Naive thymus-derived CD4-positive, alpha-beta T cell (primary cell): ENCODE measurements around the gene MYNN. TPM values are rescaled to one million over a fixed set of nuclear protein-coding genes. Genes with fewer than 3 reads are reported as not detected.

Experiments used
- ATAC-seq: fragments of 150-1000 bp; cut with Tn5 transposase; 2 replicates; pipeline ENCODE4 v1.10.0; 2021; ENCODE audit warnings: mild to moderate bottlenecking, moderate library complexity
- CTCF ChIA-PET: fragments of 350-600 bp; sonication (Branson Sonifier 250); formaldehyde crosslinking; loops from one replicate; lab custom pipeline; 2021; ENCODE audit warnings: antibody characterized with exemption; lab: Charles Lee
- POLR2A ChIA-PET: fragments of 350-600 bp; sonication (Branson Sonifier 250); formaldehyde crosslinking; loops from one replicate; lab custom pipeline; 2021; ENCODE audit warnings: antibody characterized with exemption, inconsistent platforms; lab: Charles Lee
- DNase-seq, 9 donors: peaks; one replicate each; pipeline versions ENCODE4 v3.0.0 to v3.0.0-alpha.2; 2020 to 2022; ENCODE audit warnings: mixed read lengths in 1 of 9
- H3K27ac ChIP-seq: one replicate; pipeline ENCODE4 v1.7.0; 2013; ENCODE audit warnings: mild to moderate bottlenecking, low read depth, low read length, moderate library complexity
- H3K27me3 ChIP-seq, 2 donors: one replicate each; pipeline ENCODE4 v1.7.0; 2013; ENCODE audit warnings: low read length in 2 of 2, mild to moderate bottlenecking in 2 of 2, moderate library complexity in 2 of 2; ENCODE audit not compliant: control insufficient read depth in 2 of 2, insufficient read depth in 2 of 2
- H3K36me3 ChIP-seq, 3 experiments: 1 replicate in 2 of 3; 2 replicates in 1 of 3; pipeline ENCODE4 v1.7.0; 2013; ENCODE audit warnings: low read length in 3 of 3, mild to moderate bottlenecking in 3 of 3, moderate library complexity in 1 of 3; ENCODE audit not compliant: insufficient read depth in 3 of 3, control insufficient read depth in 2 of 3
- H3K4me1 ChIP-seq, 2 donors: one replicate each; pipeline ENCODE4 v1.7.0; 2013; ENCODE audit warnings: low read length in 2 of 2, mild to moderate bottlenecking in 2 of 2, moderate library complexity in 1 of 2; ENCODE audit not compliant: control insufficient read depth in 2 of 2, insufficient read depth in 2 of 2
- H3K4me3 ChIP-seq: 2 replicates; pipeline ENCODE4 v1.7.0; 2013; ENCODE audit warnings: mild to moderate bottlenecking, low read length
- H3K9me3 ChIP-seq, 3 experiments: 1 replicate in 2 of 3; 2 replicates in 1 of 3; pipeline ENCODE4 v1.7.0; 2013; ENCODE audit warnings: low read length in 3 of 3; ENCODE audit not compliant: control insufficient read depth in 2 of 3
- H3K27ac Mint-ChIP-seq, 9 donors: one replicate each; pipeline ENCODE4 v1.8.0; 2020 to 2022; ENCODE audit warnings: mixed read lengths in 9 of 9, mild to moderate bottlenecking in 8 of 9, moderate library complexity in 5 of 9, inconsistent platforms in 2 of 9
- H3K27me3 Mint-ChIP-seq, 5 donors: one replicate each; pipeline ENCODE4 v1.8.0; 2021 to 2022; ENCODE audit warnings: mixed read lengths in 5 of 5, mild to moderate bottlenecking in 1 of 5
- H3K36me3 Mint-ChIP-seq, 5 donors: one replicate each; pipeline ENCODE4 v1.8.0; 2020 to 2022; ENCODE audit warnings: mixed read lengths in 5 of 5, mild to moderate bottlenecking in 3 of 5, inconsistent platforms in 1 of 5
- H3K4me1 Mint-ChIP-seq, 7 donors: one replicate each; pipeline ENCODE4 v1.8.0; 2020 to 2022; ENCODE audit warnings: mixed read lengths in 7 of 7, mild to moderate bottlenecking in 3 of 7, inconsistent platforms in 1 of 7
- H3K4me3 Mint-ChIP-seq, 10 donors: one replicate each; pipeline ENCODE4 v1.8.0; 2020 to 2022; ENCODE audit warnings: mild to moderate bottlenecking in 10 of 10, mixed read lengths in 10 of 10, moderate library complexity in 6 of 10, inconsistent platforms in 2 of 10
- H3K9me3 Mint-ChIP-seq, 11 donors: one replicate each; pipeline ENCODE4 v1.8.0; 2020 to 2022; ENCODE audit warnings: mixed read lengths in 11 of 11, mild to moderate bottlenecking in 4 of 11, inconsistent platforms in 1 of 11, moderate library complexity in 1 of 11
- intact Hi-C, 2 donors: fragments of 100-400 bp; cut with micrococcal nuclease; formaldehyde crosslinking; loops; one replicate each; pipeline ENCODE4 v1.15.1; 2023
- polyA plus RNA-seq, 2 donors: library from polyadenylated mRNA; unstranded; fragments of 300-500 nt; fragmentation: Illumina TruSeq; gene quantifications; one replicate each; pipeline ENCODE4 v1.2.3, GENCODE V29; 2021
- total RNA-seq, 6 experiments: library from RNA in 5 of 6; stranded (reverse) in 5 of 6; gene quantifications; 1 replicate in 5 of 6; 2 replicates in 1 of 6; pipeline ENCODE4 v1.2.3 and lab custom pipeline; 2021 to 2026

Gene MYNN
- total and polyA plus RNA-seq, 7 experiments from 2014 or later, result 12.8 to 20.8 (median 17.4) TPM

DNA sequence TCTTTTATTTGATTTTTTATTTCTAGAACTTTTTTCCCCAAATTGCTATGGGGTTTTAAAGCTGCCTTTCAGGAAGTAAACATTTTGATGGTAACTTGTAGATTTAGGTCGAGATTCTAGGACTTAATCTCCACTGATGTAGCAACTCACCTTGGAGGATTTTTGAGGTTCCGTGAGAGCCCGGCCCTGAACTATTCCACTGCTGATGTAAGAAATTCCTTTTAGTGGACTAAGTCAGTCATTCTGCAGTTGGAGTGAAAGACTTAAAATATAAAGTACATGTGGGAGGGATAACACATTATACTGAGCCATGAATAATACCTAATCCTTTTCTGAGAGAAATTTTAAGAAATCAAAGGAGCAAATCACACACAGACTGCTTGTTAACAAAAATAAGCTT lies 52.1 kb downstream of the MYNN start:
- intact Hi-C loops, result no loop called here
- Histone ChIP-seq H3K27me3 (no peaks in the 10 kb centered on the region), H3K9me3 (no peaks in the 10 kb centered on the region), H3K36me3 (no peaks in the 10 kb centered on the region), H3K27ac (no peak overlapping the region), H3K4me3 (no peak overlapping the region), H3K4me1 (no peaks in the 10 kb centered on the region)
- peaks cover 0 to 3% (median 0%) of the 10 kb centered on the region in 5 donors for H3K36me3 Mint-ChIP-seq
- H3K27ac Mint-ChIP-seq, result no peak overlapping the region
- ChIA-PET CTCF (interaction anchor here (0.6 kb wide), 1 partner anchor 11 kb away, joined by 3 read pairs; no protein-coding TSS in a partner anchor), POLR2A (no interaction called here)
- peaks cover 0 to 9% (median 0%) of the 10 kb centered on the region in 7 donors for H3K4me1 Mint-ChIP-seq
- H3K27me3 Mint-ChIP-seq, result peaks cover 6 to 18% (median 13%) of the 10 kb centered on the region in 5 donors
- H3K9me3 Mint-ChIP-seq, result no peaks in the 10 kb centered on the region
- ATAC-seq, result no peak
- DNase-seq, result no peak
- no peak overlapping the region for H3K4me3 Mint-ChIP-seq

DNA sequence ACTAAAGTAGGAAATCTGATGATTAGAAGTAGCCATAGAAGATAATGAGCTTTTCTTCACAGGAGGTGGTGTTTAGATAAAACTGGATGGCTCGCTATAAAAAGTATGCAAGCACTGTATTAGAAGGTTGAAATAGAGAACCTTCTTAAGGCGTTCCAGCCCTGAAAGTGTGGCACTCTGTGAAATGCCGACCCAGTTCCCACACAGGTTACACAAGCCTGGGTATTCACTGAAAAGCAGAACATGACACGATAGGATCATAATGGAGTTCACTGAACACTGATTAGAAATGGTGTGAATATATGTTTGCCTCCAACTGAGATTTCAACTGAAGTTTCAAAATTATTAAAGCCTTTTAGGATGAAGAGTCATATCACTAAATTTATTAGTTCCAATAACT lies 54.5 kb downstream of the MYNN start:
- H3K27me3 ChIP-seq, result no peaks in the 10 kb centered on the region
- CTCF ChIA-PET, result no interaction called here
- Mint-ChIP-seq H3K4me3 (no peak overlapping the region), H3K9me3 (no peaks in the 10 kb centered on the region), H3K27me3 (peaks cover 0 to 10% (median 6%) of the 10 kb centered on the region in 5 donors), H3K27ac (no peak overlapping the region), H3K36me3 (peaks cover 0 to 3% (median 0%) of the 10 kb centered on the region in 5 donors), H3K4me1 (peaks cover 0 to 9% (median 0%) of the 10 kb centered on the region in 7 donors)
- POLR2A ChIA-PET, result no interaction called here
- H3K27ac ChIP-seq, result no peak overlapping the region
- H3K4me3 ChIP-seq, result no peak overlapping the region
- no peaks in the 10 kb centered on the region for H3K4me1 ChIP-seq
- ATAC-seq (no peak), DNase-seq (no peak)
- H3K9me3 ChIP-seq, result no peaks in the 10 kb centered on the region
- intact Hi-C loops, result no loop called here
- H3K36me3 ChIP-seq, result no peaks in the 10 kb centered on the region

DNA sequence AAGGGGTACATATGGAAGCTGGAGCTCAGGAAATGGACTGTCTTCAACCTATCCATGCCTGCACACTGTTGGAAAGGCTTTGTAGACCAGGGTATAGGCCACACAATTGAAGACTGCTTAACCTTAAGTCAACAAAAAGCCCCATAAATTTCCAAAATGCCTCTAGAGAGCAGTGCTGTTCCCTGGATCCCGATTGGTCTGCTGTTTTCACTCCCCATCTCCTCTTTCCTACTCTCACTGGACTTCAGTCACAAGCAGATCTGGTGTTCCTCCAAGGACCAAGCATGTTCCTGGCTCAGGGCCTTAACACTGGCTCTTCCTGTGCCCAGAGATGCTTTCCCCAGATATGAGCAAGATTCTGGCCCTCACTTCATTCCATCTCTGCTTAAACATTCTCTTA lies 62.3 kb downstream of the MYNN start:
- no peak overlapping the region for H3K27ac Mint-ChIP-seq

DNA sequence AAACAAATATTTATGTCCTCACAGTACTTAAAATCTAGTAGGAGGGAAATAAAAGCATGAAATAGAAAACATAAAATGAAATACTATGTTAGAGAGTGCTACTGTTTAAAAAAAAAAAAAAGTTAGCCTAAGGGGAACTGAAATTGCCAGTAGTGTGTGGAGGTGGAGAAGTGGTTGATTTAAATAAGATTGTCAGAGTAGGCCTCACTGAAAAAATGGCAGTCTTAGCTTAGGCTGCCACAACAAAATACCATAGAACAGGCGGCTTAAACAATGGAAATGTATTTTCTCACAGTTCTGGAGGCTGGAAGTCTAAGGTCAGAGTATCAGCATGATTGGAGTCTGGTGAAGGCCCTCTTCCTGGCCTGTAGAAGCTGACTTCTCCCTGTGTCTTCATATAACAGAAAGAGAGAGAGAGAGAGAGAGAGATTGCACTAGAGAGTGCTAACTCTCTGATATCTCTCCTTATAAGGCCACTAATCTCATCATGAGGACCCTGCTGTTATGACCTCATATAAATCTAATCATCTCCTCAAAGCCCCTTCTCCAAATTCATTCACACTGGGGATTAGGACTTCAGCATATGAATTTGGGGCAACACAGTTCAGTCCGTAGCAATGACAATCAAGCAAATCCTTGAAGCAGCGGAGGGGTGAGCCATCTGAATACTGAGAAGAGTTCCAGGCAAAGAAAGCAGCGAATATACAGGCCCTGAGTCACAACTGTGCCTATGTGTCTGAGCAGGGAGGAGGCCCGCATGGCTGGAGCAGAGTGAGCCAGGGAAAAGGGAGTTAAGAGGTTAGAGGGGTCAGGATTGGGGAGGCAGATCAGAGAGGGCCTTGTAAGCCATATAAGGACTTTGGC lies 63.1 kb downstream of the MYNN start:
- no peaks in the 10 kb centered on the region for H3K9me3 ChIP-seq
- H3K27ac ChIP-seq, result no peak overlapping the region

More for the DNA sequence above, 62.3 kb downstream of the MYNN start:
- Histone ChIP-seq H3K27me3 (no peaks in the 10 kb centered on the region), H3K36me3 (no peaks in the 10 kb centered on the region), H3K27ac (no peak overlapping the region), H3K9me3 (no peaks in the 10 kb centered on the region), H3K4me1 (no peaks in the 10 kb centered on the region), H3K4me3 (no peak overlapping the region)
- ChIA-PET CTCF (interaction anchor here (0.7 kb wide), 1 partner anchor 10 kb away, joined by 3 read pairs; no protein-coding TSS in a partner anchor), POLR2A (no interaction called here)
- intact Hi-C loops, result no loop called here
- H3K27me3 Mint-ChIP-seq, result peaks cover 4 to 12% (median 4%) of the 10 kb centered on the region in 5 donors
- ATAC-seq (no peak), DNase-seq (no peak)
- H3K36me3 Mint-ChIP-seq, result no peaks in the 10 kb centered on the region
- no peak overlapping the region for H3K4me3 Mint-ChIP-seq
- no peaks in the 10 kb centered on the region for H3K9me3 Mint-ChIP-seq
- peaks cover 0 to 3% (median 0%) of the 10 kb centered on the region in 7 donors for H3K4me1 Mint-ChIP-seq

DNA sequence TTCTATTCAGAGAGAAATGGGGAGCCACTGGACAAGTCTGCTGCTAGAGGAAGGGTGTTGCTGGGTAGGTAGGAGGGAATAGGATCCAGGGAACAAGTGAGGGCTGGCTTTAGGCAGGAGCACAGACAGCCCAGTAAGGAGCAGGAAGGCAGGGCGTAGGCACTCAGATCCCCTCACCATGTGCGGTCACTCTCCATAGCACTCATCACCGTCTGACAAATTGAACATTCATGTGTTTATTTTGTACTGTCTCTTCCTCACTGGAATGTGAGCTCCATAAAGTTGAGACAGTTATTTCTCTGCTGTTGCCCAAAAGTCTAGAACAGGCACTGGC lies 63.7 kb downstream of the MYNN start:
- no peaks in the 10 kb centered on the region for H3K4me1 ChIP-seq
- no peaks in the 10 kb centered on the region for H3K27me3 ChIP-seq
- no peak overlapping the region for H3K27ac Mint-ChIP-seq
- intact Hi-C loops, result no loop called here
- peaks cover 0 to 4% (median 0%) of the 10 kb centered on the region in 7 donors for H3K4me1 Mint-ChIP-seq
- CTCF ChIA-PET, result no interaction called here
- H3K9me3 ChIP-seq, result no peaks in the 10 kb centered on the region
- POLR2A ChIA-PET, result no interaction called here
- H3K27me3 Mint-ChIP-seq, result peaks cover 6 to 19% (median 9%) of the 10 kb centered on the region in 5 donors
- H3K36me3 Mint-ChIP-seq, result peaks cover 0 to 3% (median 0%) of the 10 kb centered on the region in 5 donors
- no peaks in the 10 kb centered on the region for H3K36me3 ChIP-seq
- no peak for DNase-seq
- no peak overlapping the region for H3K4me3 Mint-ChIP-seq
- no peaks in the 10 kb centered on the region for H3K9me3 Mint-ChIP-seq
- ATAC-seq, result no peak
- no peak overlapping the region for H3K4me3 ChIP-seq
- H3K27ac ChIP-seq, result no peak overlapping the region

More for the DNA sequence above, 63.1 kb downstream of the MYNN start:
- Histone ChIP-seq H3K4me3 (no peak overlapping the region), H3K27me3 (no peaks in the 10 kb centered on the region), H3K4me1 (no peaks in the 10 kb centered on the region), H3K36me3 (no peaks in the 10 kb centered on the region)
- Mint-ChIP-seq H3K4me1 (peaks cover 0 to 4% (median 0%) of the 10 kb centered on the region in 7 donors), H3K27me3 (peaks cover 6 to 19% (median 8%) of the 10 kb centered on the region in 5 donors), H3K36me3 (peaks cover 0 to 2% (median 0%) of the 10 kb centered on the region in 5 donors), H3K9me3 (no peaks in the 10 kb centered on the region), H3K27ac (peak overlapping the region in 1 of 9 donors; percentile 1), H3K4me3 (no peak overlapping the region)
- DNase-seq (no peak), ATAC-seq (peak; percentile 24)
- CTCF ChIA-PET, result interaction anchor here (0.6 to 0.7 kb wide), 2 partner anchors 11 to 146 kb away, joined by 3 to 8 read pairs; no protein-coding TSS in a partner anchor
- intact Hi-C loops, result no loop called here
- POLR2A ChIA-PET, result no interaction called here

DNA sequence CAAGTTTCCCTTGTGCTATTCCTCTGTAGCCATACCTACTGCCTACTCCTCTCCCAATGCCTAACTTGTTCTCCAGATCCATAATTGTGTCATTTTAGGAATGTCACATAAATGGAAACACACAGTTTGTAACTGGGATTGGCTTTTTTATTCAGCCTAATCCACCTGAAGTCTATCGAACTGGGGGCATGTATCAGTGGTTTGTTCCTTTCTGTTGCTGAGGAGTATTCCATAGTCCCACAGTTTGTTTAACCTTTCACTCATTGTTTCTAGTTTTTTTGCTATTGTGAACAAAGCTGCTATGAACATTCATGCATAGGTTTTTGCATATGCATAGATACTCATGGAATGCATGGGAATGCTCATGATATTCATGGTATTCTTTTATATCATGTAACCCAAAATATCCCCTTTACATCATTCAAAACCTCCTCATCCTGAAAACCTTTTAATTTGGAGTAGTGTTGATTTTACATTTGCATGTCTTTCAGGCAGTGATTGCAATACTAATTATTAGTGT lies 65.4 kb downstream of the MYNN start:
- no peak overlapping the region for H3K4me3 ChIP-seq
- H3K9me3 ChIP-seq, result no peaks in the 10 kb centered on the region
- no peak overlapping the region for H3K27ac Mint-ChIP-seq
- no peak overlapping the region for H3K4me3 Mint-ChIP-seq
- CTCF ChIA-PET, result no interaction called here
- DNase-seq (no peak), ATAC-seq (no peak)
- H3K27ac ChIP-seq, result no peak overlapping the region
- no peaks in the 10 kb centered on the region for H3K9me3 Mint-ChIP-seq
- peaks cover 0 to 3% (median 0%) of the 10 kb centered on the region in 5 donors for H3K36me3 Mint-ChIP-seq
- peaks cover 6 to 20% (median 9%) of the 10 kb centered on the region in 5 donors for H3K27me3 Mint-ChIP-seq
- no peaks in the 10 kb centered on the region for H3K4me1 ChIP-seq
- POLR2A ChIA-PET, result no interaction called here
- intact Hi-C loops, result no loop called here
- H3K36me3 ChIP-seq, result no peaks in the 10 kb centered on the region
- H3K4me1 Mint-ChIP-seq, result peaks cover 0 to 4% (median 0%) of the 10 kb centered on the region in 7 donors
- no peaks in the 10 kb centered on the region for H3K27me3 ChIP-seq
